GM18858 (cell line): ENCODE measurements around the gene GSG1L.
"Not testable (repeated sequence)": the region's sequence is repeated elsewhere in the genome, so short reads cannot be mapped to it uniquely, and the experiment has no call there.

Experiments used
- ATAC-seq: cut with Tn5 transposase; IDR thresholded peaks from one replicate; pipeline ENCODE4 v1.9.1; 2021; ENCODE audit not compliant: unreplicated experiment

GSG1L gene

DNA sequence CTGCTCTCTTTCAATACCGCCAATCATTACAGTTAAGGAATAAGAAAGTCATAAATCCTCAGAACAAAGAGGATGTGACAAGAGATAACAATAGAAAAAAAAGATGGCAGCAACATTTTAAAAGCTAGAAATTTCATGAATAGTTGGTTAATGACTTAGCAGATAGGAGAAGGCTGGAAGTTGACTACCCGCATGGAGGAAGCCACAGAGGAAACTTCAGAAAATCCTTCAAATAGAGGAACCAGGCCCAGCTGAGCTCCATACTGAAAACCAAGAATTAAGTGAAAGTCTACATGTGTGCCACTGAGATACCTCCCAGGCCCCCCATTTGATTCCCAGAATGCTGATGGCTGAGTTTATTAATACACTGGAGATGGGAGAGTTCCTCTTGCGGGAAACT lies 109.3 kb downstream of the GSG1L start:
- no peak for ATAC-seq

DNA sequence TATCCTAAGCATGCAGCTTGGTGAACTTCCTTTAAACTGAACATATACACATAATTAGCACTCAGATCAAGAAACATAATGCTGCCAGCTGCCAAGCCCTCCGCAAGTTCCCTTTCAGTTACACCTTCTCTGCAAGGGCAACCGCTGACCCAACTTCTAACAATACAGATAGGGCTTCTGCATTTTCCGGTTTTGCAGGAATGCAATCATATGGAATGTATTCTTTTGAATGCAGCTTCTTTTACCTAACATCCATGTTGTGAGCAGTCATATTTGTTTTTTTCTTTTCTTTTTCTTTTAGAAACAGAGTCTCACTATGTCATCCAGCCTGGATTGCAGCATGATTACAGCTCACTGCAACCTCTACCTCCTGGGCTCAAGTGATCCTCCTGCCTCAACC lies 110.7 kb downstream of the GSG1L start:
- ATAC-seq: no peak

- no peak for ATAC-seq
Measured at GRCh38 chr16:27951489-27952120, 111.9 kb downstream of the GSG1L start.

DNA sequence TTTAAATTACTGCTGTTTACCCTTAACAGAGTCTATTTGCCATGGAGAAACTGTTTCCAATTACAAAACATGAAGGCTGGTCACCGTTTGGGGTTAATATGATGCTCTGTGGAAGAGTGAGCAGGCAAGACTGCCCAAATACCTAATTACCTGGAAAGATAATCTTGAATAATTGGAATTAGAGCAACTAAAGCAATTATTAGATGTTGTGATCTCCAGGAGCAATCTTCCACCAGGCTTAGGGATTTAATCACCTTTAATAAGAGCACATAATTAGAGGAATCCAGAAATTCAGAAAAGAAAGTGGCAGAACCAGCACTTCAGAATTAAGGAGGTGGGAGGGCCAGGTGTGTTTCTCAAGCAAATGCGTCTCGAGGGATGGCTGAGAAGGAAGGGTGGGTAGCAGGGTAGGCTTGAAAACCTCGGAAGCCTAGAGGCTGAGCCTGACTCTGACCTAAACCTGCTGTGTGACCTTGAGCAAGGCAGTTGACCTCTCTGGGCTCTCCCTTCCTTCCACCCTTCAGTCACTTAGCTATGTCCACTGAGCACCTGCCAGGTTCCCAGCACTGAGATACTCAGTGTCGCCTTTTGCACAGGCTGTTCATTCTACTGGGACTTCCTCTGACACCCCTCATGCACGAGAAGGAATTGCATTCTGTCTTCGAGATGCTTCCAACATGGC lies 113.2 kb downstream of the GSG1L start:
- ATAC-seq: no peak

- no peak for ATAC-seq
Measured at GRCh38 chr16:27947696-27948095, 115.8 kb downstream of the GSG1L start.

DNA sequence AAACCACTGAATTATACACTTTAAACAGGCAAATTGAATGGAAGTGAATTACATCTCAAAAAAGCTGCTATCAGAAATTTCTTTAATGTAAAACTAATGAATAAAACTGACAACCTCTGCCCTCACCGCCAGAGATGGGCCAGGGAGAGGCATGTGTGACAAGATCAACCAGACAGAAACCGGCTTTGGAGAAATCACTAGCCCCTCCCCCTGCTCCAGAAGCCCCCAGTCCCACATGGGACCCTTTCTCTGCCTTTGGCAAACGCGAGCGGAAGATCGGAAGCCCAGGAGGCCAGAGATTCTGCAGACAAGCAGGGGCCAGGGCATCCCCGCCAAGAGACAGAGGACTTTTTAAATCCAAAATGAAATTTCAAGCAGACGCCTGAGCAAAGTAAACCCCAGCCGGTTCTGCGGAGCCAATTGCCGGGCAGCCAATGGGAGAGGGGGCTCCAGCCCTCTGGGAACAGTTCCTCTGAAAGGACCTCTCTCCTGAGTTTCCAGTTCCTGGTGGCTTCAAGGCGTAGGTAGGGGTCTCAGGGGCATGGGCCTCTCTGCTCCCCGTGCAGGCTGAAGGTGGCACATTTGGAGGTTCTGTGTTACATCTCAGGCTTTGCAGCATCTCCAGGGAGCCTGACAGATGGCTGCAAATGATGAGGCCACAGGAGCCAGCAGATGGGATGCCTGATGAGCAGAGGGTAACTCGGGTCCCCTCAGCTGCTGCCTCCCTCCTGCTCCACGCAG lies 118.1 kb downstream of the GSG1L start:
- ATAC-seq: no peak

DNA sequence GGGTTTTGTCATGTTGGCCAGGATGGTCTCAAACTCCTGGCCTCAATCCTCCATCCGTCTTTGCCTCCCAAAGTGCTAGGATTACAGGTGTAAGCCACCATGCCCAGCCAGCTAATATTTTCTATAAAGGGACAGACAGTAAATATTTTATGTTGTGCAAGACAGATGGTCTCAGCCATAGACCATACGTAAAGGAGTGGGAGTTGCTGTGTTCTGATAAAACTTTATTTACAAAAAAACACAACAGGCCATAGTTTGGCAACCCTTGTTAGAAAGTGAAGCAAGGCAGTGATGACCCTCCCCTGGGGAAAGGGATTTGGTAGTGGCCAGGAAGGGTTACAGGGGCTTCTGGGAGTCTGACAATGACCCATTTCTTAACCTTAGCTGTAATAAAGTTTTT lies 119.7 kb downstream of the GSG1L start:
- ATAC-seq: no peak

DNA sequence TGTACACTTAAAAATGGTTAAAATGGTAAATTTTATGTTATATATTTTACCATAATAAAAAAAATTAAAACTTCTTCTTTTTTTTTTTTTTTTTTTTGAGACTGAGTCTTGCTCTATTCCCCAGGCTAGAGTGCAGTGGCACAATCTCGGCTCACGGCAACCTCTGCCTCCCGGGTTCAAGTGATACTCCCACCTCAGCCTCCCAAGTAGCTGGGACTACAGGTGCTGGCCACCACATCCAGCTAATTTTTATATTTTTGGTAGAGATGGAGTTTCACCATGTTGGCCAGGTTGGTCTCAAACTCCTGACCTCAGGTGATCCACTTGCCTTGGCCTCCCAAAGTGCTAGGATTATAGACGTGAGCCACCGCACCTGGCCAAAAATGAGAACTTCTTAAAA lies 121.4 kb downstream of the GSG1L start:
- not testable (repeated sequence) for ATAC-seq

GRCh38 chr16:27935076-27935475 lies 128.4 kb downstream of the GSG1L start:
- no peak for ATAC-seq

DNA sequence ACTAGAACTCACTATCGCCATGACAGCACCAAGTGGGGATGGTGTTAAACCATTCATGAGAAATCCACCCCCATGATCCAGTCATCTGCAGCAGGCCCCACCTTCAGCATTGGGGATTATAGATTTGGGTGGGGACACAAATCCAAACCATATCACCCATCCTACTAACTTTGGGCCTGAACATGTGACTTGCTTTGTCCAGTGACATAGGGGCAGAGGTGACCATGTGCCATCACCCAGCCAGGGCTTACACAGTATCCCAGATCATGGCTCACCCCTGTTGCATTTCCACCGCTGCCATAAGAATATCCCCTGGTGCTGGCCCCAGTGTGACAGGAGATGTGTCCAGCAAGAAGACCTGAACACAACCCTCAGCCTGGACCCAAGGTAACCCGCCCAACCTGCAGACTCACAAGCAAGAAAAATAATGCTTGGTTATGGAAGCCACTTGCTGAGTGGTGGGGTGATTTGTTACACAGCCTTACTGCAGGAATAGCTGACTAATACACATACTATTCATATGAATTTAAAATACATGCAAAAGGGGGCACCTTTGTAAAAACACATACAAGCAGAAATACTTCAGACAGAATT lies 130.9 kb downstream of the GSG1L start:
- ATAC-seq: no peak

GRCh38 chr16:27929818-27930217 lies 133.7 kb downstream of the GSG1L start:
- ATAC-seq: no peak

GRCh38 chr16:27928542-27928941 lies 135.0 kb downstream of the GSG1L start:
- ATAC-seq: no peak

DNA sequence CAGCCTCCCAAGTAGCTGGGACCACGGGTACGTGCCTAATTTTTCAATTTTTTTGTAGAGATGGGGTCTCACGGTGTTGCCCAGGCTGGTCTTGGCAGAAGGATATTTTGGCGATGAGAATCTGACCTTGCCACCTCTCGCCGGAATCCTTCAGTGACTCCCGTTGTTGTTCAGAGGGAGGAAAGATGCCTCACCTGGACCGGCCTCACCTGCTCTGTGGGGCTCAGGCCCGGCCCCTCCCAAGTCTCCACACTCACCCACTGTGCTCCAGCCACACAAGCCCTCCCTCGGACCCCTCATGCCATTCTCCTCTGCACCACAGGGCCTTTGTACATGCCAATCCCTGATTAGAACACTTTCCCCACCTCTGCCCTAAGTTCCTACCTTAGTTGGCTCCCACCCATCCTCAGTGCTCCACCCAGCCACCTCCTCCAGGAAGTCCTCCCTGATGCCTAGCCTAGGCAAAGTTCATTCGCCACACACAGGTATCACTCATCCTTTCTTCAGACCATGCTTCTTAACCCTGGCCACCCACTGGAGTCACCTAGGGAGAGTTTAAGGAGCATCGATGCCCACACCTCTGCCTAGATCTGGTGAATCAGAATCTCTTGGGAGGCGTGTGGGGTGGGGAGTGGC lies 136.1 kb downstream of the GSG1L start:
- no peak for ATAC-seq

DNA sequence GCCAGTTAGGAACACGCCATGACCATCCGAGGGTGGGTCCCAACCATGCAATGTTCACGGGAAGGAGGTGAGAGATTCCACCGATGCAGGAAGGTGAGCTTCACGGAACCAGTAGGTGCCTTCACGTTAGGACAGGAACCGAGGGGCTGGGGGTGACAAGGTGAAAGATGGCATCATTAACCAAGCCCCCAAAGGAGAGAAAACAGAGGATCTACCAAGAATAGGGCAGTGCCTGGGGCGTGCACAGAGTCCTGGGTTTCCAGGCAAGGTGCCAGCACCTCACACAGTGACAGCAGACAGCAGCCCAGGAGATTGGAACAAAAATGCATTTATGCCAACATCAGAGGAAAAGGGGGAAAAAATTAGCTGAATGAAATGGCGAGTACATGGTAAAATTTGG lies 137.9 kb downstream of the GSG1L start:
- ATAC-seq: no peak

DNA sequence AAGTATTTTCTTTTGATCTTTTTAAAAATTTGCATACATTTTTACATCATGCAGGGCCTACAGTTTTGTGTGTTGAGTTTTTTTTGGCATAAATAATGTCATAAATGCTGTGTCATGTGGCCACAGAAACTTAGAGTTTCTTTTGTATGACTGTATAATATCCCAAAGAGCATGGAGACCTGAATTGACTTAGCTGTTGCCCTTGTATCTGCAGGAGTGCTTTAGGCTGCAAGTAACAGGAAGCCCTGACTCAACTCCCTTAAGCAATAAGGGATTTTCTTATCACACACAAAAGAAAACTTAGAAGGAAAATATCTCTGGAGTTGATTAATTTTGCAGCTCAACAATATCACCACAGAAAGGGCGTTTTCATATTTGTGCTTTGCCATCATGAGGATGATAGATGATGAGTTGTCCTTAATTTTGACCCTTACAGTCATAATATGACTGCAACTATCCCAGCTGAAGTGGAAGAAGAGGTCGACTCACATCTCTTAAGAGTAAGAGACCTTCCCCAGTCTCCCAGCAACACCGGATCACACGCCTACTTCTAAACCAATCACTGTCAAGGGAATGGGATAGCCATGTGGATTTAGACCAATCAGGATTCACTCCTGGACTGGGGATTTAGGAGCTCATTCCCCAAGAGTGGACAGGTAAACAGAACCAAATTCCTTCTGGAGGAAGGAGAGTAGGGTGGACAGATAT lies 138.9 kb downstream of the GSG1L start:
- ATAC-seq: no peak

DNA sequence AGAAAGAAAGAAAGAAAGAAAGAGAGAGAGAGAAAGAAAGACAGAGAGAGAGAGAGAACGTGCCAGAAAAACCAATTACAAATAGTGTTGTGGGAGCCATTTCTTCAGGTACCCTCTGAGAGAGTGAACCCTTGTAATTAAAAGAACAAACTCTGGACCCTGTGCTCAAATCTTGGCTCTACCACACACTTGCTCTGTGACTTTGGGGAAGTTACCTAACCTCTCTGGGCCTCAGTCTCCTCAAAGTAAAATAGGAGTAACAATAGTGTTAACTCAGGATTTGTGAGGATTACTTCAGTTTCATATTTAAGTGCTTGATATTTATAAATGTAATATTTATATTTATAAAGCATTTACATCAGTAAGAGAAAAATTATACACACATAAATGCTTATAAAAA lies 139.8 kb downstream of the GSG1L start:
- ATAC-seq: no peak

DNA sequence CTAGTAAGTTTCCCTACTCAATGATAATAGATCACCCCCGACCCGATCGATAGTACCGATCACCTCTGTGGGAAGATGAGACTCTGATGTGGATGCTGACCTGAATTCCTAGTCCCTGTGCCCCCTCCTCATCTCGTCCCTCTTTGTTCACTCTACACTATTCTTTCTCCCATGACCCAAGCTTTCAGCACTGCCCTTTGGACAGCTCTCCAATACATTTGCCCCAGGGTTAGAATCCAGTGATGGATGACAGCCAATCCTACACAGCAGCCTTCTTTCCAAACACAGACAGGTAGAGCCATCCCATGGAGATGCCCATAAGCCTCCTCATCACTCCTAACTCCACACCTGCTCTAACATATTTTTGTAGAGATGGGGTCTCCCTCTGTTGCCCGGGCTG lies 141.1 kb downstream of the GSG1L start:
- no peak for ATAC-seq

- no peak for ATAC-seq
Measured at GRCh38 chr16:27921134-27921533, 142.4 kb downstream of the GSG1L start.

DNA sequence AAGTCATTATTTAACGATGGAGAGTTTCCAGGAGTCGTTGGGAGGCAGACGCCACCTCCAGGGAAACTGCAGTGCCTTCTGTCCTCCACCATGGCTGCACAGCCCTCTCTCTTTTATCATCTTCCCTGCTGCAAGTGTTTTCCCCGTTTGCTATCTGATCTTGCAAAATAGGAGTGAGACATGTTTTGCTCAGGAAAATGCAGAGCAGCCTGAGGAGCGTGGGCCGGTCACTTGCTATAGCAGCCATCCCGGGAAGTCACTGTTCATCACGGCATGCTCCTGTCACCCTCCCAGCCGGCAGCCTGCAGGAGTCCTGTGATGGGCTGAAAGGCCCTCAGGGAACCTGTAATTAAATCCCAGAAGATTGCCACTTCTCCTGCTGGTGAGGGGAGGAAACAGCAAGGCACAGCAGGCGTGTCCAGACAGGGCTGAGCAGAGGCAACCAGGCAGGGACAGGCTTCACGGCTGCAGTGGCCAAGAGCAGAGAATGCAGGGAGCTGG lies 143.1 kb downstream of the GSG1L start:
- ATAC-seq: no peak

GRCh38 chr16:27918755-27919154 lies 144.8 kb downstream of the GSG1L start:
- ATAC-seq: no peak

GRCh38 chr16:27917949-27918348 lies 145.6 kb downstream of the GSG1L start:
- no peak for ATAC-seq
